ENCODE measurements around the gene CHRNA3.

CHRNA3 gene

GRCh38 chr15:78598348-78598747, 22.4 kb downstream of the CHRNA3 start:
- Histone ChIP-seq H3K4me2 (ENCODE audit: low read length) (no peak overlapping the region), H3K27ac (no peak overlapping the region)
- no peak for TF ChIP-seq CTCF (IDR thresholded peaks at IDR 0.05)

GRCh38 chr15:78597583-78597982, 23.2 kb downstream of the CHRNA3 start:
- no peak overlapping the region for H3K27ac ChIP-seq
- no peak overlapping the region for H2AFZ ChIP-seq
- no peak overlapping the region for H3K4me3 ChIP-seq (ENCODE audit: low read depth, low read length)
- H3K4me2 ChIP-seq (ENCODE audit: low read length), result no peak overlapping the region
- no peaks in the 10 kb centered on the region for H3K27me3 ChIP-seq (ENCODE audit: control insufficient read depth, insufficient read depth, low read length)
- no peaks in the 10 kb centered on the region for H3K79me2 ChIP-seq
- H3K9me3 ChIP-seq (ENCODE audit: control insufficient read depth, low read length), result no peaks in the 10 kb centered on the region
- no peaks in the 10 kb centered on the region for H3K4me1 ChIP-seq
- no peaks in the 10 kb centered on the region for H3K36me3 ChIP-seq (ENCODE audit: control insufficient read depth, insufficient read depth, low read length)
- TF ChIP-seq CTCF (IDR thresholded peaks at IDR 0.05), result no peak
- no peak overlapping the region for H3K9ac ChIP-seq

More at GRCh38 chr15:78598348-78598747, 22.4 kb downstream of the CHRNA3 start:
- Histone ChIP-seq H3K36me3 (ENCODE audit: control insufficient read depth, insufficient read depth, low read length) (no peaks in the 10 kb centered on the region), H3K4me3 (ENCODE audit: low read depth, low read length) (no peak overlapping the region), H3K79me2 (no peaks in the 10 kb centered on the region), H3K27me3 (ENCODE audit: control insufficient read depth, insufficient read depth, low read length) (no peaks in the 10 kb centered on the region), H3K9ac (no peak overlapping the region), H3K4me1 (no peaks in the 10 kb centered on the region), H2AFZ (no peak overlapping the region), H3K9me3 (ENCODE audit: control insufficient read depth, low read length) (no peaks in the 10 kb centered on the region)

GRCh38 chr15:78574944-78575343, 45.9 kb downstream of the CHRNA3 start:
- Histone ChIP-seq H3K36me3 (ENCODE audit: control insufficient read depth, insufficient read depth, low read length) (no peaks in the 10 kb centered on the region), H3K27me3 (ENCODE audit: control insufficient read depth, insufficient read depth, low read length) (no peaks in the 10 kb centered on the region), H3K27ac (no peak overlapping the region), H3K9ac (no peak overlapping the region), H3K4me3 (ENCODE audit: low read depth, low read length) (no peak overlapping the region), H3K79me2 (no peaks in the 10 kb centered on the region), H3K4me1 (no peaks in the 10 kb centered on the region), H2AFZ (no peak overlapping the region), H3K4me2 (ENCODE audit: low read length) (no peak overlapping the region), H3K9me3 (ENCODE audit: control insufficient read depth, low read length) (no peaks in the 10 kb centered on the region)
- TF ChIP-seq CTCF (IDR thresholded peaks at IDR 0.05), result no peak

- Histone ChIP-seq H3K4me3 (ENCODE audit: low read depth, low read length) (no peak overlapping the region), H3K4me2 (ENCODE audit: low read length) (no peak overlapping the region), H3K9ac (no peak overlapping the region), H3K27ac (no peak overlapping the region), H3K9me3 (ENCODE audit: control insufficient read depth, low read length) (no peaks in the 10 kb centered on the region), H3K36me3 (ENCODE audit: control insufficient read depth, insufficient read depth, low read length) (no peaks in the 10 kb centered on the region), H2AFZ (no peak overlapping the region), H3K27me3 (ENCODE audit: control insufficient read depth, insufficient read depth, low read length) (no peaks in the 10 kb centered on the region), H3K4me1 (no peaks in the 10 kb centered on the region), H3K79me2 (no peaks in the 10 kb centered on the region)
- no peak for TF ChIP-seq CTCF (IDR thresholded peaks at IDR 0.05)
Observed at GRCh38 chr15:78573416-78573815, 47.4 kb downstream of the CHRNA3 start.

GRCh38 chr15:78571382-78571781, 49.4 kb downstream of the CHRNA3 start:
- no peaks in the 10 kb centered on the region for H3K4me1 ChIP-seq
- H3K4me2 ChIP-seq (ENCODE audit: low read length), result no peak overlapping the region
- H2AFZ ChIP-seq, result no peak overlapping the region
- H3K27me3 ChIP-seq (ENCODE audit: control insufficient read depth, insufficient read depth, low read length), result no peaks in the 10 kb centered on the region
- no peak for TF ChIP-seq CTCF (IDR thresholded peaks at IDR 0.05)
- no peak overlapping the region for H3K9ac ChIP-seq
- H3K36me3 ChIP-seq (ENCODE audit: control insufficient read depth, insufficient read depth, low read length), result no peaks in the 10 kb centered on the region
- no peaks in the 10 kb centered on the region for H3K79me2 ChIP-seq
- no peaks in the 10 kb centered on the region for H3K9me3 ChIP-seq (ENCODE audit: control insufficient read depth, low read length)
- H3K27ac ChIP-seq, result no peak overlapping the region
- H3K4me3 ChIP-seq (ENCODE audit: low read depth, low read length), result no peak overlapping the region
